Upper lobe of left lung (tissue), 4 donors: Measurements from ENCODE around the gene COX19.

Source experiments
- EP300 ChIP-seq, 4 donors: sonication (generic); formaldehyde crosslinking; IDR thresholded peaks; one replicate each; pipeline ENCODE4 v1.5.1; 2017; ENCODE audit warnings: antibody characterized with exemption in 4 of 4, control low read depth in 2 of 4
- TF ChIP-seq, protein P1 (sequence below), 6 experiments: fragments of 450-650 bp in 4 of 6; fragments of 200-600 bp in 2 of 6; sonication (generic) in 2 of 6; IDR thresholded peaks; one replicate each; pipeline ENCODE4 v1.5.1; 2016 to 2019; ENCODE audit warnings: antibody characterized with exemption in 6 of 6

DNA sequence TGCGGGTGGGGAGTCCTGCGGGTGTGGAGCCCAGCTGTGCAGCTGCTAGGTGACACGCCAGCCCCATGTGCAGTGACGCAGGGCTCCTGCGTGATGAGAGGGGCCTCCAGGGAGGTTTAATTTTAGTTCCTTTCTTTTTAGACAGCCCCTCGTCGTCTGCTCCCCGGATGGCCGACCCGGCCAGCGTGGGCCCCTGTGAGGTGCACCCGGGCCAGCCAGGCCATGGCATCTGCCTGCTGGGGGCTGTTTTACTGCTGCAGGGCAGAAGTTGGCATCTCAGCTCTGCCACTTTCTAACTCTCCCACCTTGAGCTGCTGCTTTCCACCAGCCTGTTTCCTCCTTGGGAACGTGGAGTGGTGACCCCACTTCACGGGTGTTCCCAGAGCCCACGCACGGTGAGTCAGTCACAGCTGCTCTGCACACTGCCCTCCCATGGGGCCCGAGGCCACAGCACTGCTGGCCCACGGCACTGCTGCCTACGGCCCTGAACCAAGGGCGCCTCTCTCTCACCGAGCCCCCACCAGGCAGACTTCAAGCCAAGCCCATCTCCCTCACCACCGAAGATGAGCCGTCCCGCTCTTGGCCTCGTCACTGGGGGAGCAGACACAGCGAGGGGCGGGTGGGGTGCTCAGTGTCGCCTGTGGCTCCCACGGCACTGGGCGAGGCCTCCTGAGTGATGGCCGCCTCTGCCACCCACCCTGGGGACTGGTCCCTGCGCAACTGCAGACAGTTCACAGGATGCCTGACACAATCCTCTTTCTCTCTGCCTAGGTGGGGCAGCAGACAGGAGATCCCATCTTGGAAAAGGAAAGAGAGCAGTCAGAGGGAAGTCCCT, 28.9 kb upstream of the COX19 start:
- TF ChIP-seq, protein P1, sequence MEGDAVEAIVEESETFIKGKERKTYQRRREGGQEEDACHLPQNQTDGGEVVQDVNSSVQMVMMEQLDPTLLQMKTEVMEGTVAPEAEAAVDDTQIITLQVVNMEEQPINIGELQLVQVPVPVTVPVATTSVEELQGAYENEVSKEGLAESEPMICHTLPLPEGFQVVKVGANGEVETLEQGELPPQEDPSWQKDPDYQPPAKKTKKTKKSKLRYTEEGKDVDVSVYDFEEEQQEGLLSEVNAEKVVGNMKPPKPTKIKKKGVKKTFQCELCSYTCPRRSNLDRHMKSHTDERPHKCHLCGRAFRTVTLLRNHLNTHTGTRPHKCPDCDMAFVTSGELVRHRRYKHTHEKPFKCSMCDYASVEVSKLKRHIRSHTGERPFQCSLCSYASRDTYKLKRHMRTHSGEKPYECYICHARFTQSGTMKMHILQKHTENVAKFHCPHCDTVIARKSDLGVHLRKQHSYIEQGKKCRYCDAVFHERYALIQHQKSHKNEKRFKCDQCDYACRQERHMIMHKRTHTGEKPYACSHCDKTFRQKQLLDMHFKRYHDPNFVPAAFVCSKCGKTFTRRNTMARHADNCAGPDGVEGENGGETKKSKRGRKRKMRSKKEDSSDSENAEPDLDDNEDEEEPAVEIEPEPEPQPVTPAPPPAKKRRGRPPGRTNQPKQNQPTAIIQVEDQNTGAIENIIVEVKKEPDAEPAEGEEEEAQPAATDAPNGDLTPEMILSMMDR (IDR thresholded peaks at IDR 0.05), result no peak
- TF ChIP-seq EP300 (IDR thresholded peaks at IDR 0.05), result no peak
